ENCODE results near the gene MPRIP.
"Not testable (repeated sequence)": the region's sequence is repeated elsewhere in the genome, so short reads cannot be mapped to it uniquely, and the experiment has no call there.

The MPRIP gene

GRCh38 chr17:17042384-17042736 is at the start of gene MPRIP:
Gene MPRIP (plus strand): TSS chr17:17042457. CDS start chr17:17042849, 392 bp downstream.
- no peak for DNase-seq

- no peak for DNase-seq
These were observed 47.6 kb upstream of the MPRIP start for GRCh38 chr17:16994631-16995030.

GRCh38 chr17:16995930-16996329 is 46.3 kb upstream of the MPRIP start:
- no peak for DNase-seq

- DNase-seq: not testable (repeated sequence)
These were observed 45.5 kb upstream of the MPRIP start for GRCh38 chr17:16996726-16997125.

- DNase-seq: peak; percentile 75
These were observed 44.5 kb upstream of the MPRIP start for GRCh38 chr17:16997514-16998429.

GRCh38 chr17:16999931-17000625 is 42.2 kb upstream of the MPRIP start:
- no peak for DNase-seq

- DNase-seq: no peak
These were observed 41.0 kb upstream of the MPRIP start for GRCh38 chr17:17001076-17001777.

- DNase-seq: peak; percentile 86
These were observed 40.3 kb upstream of the MPRIP start for GRCh38 chr17:17001874-17002520.

- not testable (repeated sequence) for DNase-seq
These were observed 39.2 kb upstream of the MPRIP start for GRCh38 chr17:17002731-17003715.

- DNase-seq: no peak
These were observed 37.8 kb upstream of the MPRIP start for GRCh38 chr17:17004251-17004996.

- DNase-seq: not testable (repeated sequence)
These were observed 37.2 kb upstream of the MPRIP start for GRCh38 chr17:17004997-17005614.

GRCh38 chr17:17007891-17008290 is 34.4 kb upstream of the MPRIP start:
- not testable (repeated sequence) for DNase-seq

- DNase-seq: not testable (repeated sequence)
These were observed 33.4 kb upstream of the MPRIP start for GRCh38 chr17:17008621-17009397.

GRCh38 chr17:17009972-17010371 is 32.3 kb upstream of the MPRIP start:
- not testable (repeated sequence) for DNase-seq

GRCh38 chr17:17010545-17011034 is 31.7 kb upstream of the MPRIP start:
- not testable (repeated sequence) for DNase-seq

GRCh38 chr17:17011043-17011907 is 31.0 kb upstream of the MPRIP start:
- DNase-seq: not testable (repeated sequence)

- not testable (repeated sequence) for DNase-seq
These were observed 28.2 kb upstream of the MPRIP start for GRCh38 chr17:17013828-17014747.
